Sigmoid colon (tissue), 4 donors: ENCODE data around the gene CGB2.

ENCODE experiments used
- POLR2A ChIP-seq, 2 donors: fragments of 450-650 bp; IDR thresholded peaks; one replicate each; pipeline ENCODE4 v1.6.1; 2016; ENCODE audit warnings: antibody characterized with exemption in 2 of 2, mild to moderate bottlenecking in 2 of 2, moderate library complexity in 2 of 2
- POLR2AphosphoS5 ChIP-seq, 4 donors: sonication (generic); formaldehyde crosslinking; IDR thresholded peaks; one replicate each; pipeline ENCODE4 v1.6.1; 2017; ENCODE audit warnings: antibody characterized with exemption in 4 of 4
- TF ChIP-seq, protein P1 (sequence below), 4 experiments: fragments of 450-650 bp in 3 of 4; fragments of 200-600 bp in 1 of 4; IDR thresholded peaks; one replicate each; pipeline ENCODE4 v1.5.1; 2016 to 2019; ENCODE audit warnings: antibody characterized with exemption in 4 of 4, mild to moderate bottlenecking in 3 of 4, moderate library complexity in 2 of 4

DNA sequence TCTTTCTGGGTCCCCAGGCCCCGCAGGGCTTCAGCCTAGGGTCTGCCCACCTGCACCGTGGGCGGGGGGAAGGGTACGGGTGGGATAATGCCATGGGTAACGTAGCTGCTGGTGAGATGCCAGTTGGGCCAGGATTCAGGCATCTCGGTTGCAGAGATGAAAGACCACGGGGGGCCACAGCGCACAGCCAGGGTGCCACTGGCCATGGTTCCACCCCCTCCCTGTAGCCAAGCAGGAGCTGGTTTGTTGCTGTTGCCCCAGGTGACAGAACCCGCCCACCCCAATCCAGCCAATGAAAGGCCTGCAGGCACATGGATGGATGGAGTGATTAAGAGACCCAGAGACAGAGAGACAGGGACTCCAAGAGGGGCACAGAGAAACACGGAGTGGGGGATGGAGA, 26.9 kb downstream of the CGB2 start:
- TF ChIP-seq, protein P1, sequence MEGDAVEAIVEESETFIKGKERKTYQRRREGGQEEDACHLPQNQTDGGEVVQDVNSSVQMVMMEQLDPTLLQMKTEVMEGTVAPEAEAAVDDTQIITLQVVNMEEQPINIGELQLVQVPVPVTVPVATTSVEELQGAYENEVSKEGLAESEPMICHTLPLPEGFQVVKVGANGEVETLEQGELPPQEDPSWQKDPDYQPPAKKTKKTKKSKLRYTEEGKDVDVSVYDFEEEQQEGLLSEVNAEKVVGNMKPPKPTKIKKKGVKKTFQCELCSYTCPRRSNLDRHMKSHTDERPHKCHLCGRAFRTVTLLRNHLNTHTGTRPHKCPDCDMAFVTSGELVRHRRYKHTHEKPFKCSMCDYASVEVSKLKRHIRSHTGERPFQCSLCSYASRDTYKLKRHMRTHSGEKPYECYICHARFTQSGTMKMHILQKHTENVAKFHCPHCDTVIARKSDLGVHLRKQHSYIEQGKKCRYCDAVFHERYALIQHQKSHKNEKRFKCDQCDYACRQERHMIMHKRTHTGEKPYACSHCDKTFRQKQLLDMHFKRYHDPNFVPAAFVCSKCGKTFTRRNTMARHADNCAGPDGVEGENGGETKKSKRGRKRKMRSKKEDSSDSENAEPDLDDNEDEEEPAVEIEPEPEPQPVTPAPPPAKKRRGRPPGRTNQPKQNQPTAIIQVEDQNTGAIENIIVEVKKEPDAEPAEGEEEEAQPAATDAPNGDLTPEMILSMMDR (IDR thresholded peaks at IDR 0.05) = no peak
- TF ChIP-seq POLR2AphosphoS5 (IDR thresholded peaks at IDR 0.05) (no peak), POLR2A (IDR thresholded peaks at IDR 0.05) (no peak)
